Liver (tissue), 9 donors: ENCODE results near the gene NOL4L. TPM values are rescaled to one million over a fixed set of nuclear protein-coding genes. Genes with fewer than 3 reads are reported as not detected.

Source experiments
- DNase-seq: peaks from one replicate; pipeline ENCODE4 v3.0.0-alpha.2; 2017; ENCODE audit warnings: low spot score
- H3K27ac ChIP-seq, 2 donors: one replicate each; pipeline ENCODE4 v1.7.0; 2013; ENCODE audit warnings: inconsistent platforms in 2 of 2, low read length in 2 of 2, control low read depth in 1 of 2, low read depth in 1 of 2, mild to moderate bottlenecking in 1 of 2
- H3K27me3 ChIP-seq, 4 donors: one replicate each; pipeline versions ENCODE4 v1.6.1 to v1.7.0; 2013; ENCODE audit warnings: low read length in 3 of 4, inconsistent platforms in 1 of 4, mild to moderate bottlenecking in 1 of 4, moderate library complexity in 1 of 4; ENCODE audit not compliant: control insufficient read depth in 4 of 4, insufficient read depth in 4 of 4
- H3K36me3 ChIP-seq, 4 donors: one replicate each; pipeline versions ENCODE4 v1.6.1 to v1.7.0; 2013; ENCODE audit warnings: low read length in 3 of 4, mild to moderate bottlenecking in 3 of 4, low read depth in 1 of 4, moderate library complexity in 1 of 4; ENCODE audit not compliant: control insufficient read depth in 4 of 4, insufficient read depth in 3 of 4
- H3K4me1 ChIP-seq, 4 donors: one replicate each; pipeline versions ENCODE4 v1.6.1 to v1.7.0; 2013; ENCODE audit warnings: low read length in 3 of 4, mild to moderate bottlenecking in 3 of 4, moderate library complexity in 1 of 4; ENCODE audit not compliant: control insufficient read depth in 4 of 4, insufficient read depth in 4 of 4
- H3K4me3 ChIP-seq, 3 donors: one replicate each; pipeline versions ENCODE4 v1.6.1 to v1.7.0; 2013; ENCODE audit warnings: low read length in 3 of 3, control low read depth in 1 of 3, low read depth in 1 of 3, mild to moderate bottlenecking in 1 of 3
- H3K9ac ChIP-seq, 2 donors: one replicate each; pipeline ENCODE4 v1.7.0; 2013; ENCODE audit warnings: low read length in 2 of 2, mild to moderate bottlenecking in 2 of 2, moderate library complexity in 2 of 2, control low read depth in 1 of 2, low read depth in 1 of 2
- H3K9me3 ChIP-seq, 4 donors: one replicate each; pipeline versions ENCODE4 v1.6.1 to v1.7.0; 2013; ENCODE audit warnings: low read length in 3 of 4; ENCODE audit not compliant: control insufficient read depth in 4 of 4
- EGR1 ChIP-seq, 2 donors: IDR thresholded peaks; 2 replicates each; pipeline ENCODE4 v1.6.1; 2016 to 2018; ENCODE audit warnings: antibody characterized with exemption in 2 of 2, low read depth in 2 of 2
- FOXA1 ChIP-seq: IDR thresholded peaks from 2 replicates; pipeline ENCODE4 v1.6.1; 2016; ENCODE audit warnings: antibody characterized with exemption
- FOXA2 ChIP-seq: IDR thresholded peaks from 2 replicates; pipeline ENCODE4 v1.6.1; 2016; ENCODE audit warnings: antibody characterized with exemption
- GABPA ChIP-seq, 2 donors: IDR thresholded peaks in 1 of 2; conservative IDR thresholded peaks in 1 of 2; 2 replicates each; pipeline ENCODE4 v1.6.1; 2016; ENCODE audit warnings: antibody characterized with exemption in 2 of 2, mild to moderate bottlenecking in 1 of 2, moderate library complexity in 1 of 2
- HNF4A ChIP-seq, 2 donors: conservative IDR thresholded peaks; 2 replicates each; pipeline ENCODE4 v1.6.1; 2016; ENCODE audit warnings: antibody characterized with exemption in 2 of 2, mild to moderate bottlenecking in 2 of 2
- HNF4G ChIP-seq: IDR thresholded peaks from 2 replicates; pipeline ENCODE4 v1.6.1; 2016; ENCODE audit warnings: antibody characterized with exemption
- JUND ChIP-seq, 2 donors: IDR thresholded peaks; 2 replicates each; pipeline ENCODE4 v1.6.1; 2016; ENCODE audit warnings: antibody characterized with exemption in 2 of 2
- NR2F2 ChIP-seq: IDR thresholded peaks from 2 replicates; pipeline ENCODE4 v1.6.1; 2016; ENCODE audit warnings: antibody characterized with exemption
- RAD21 ChIP-seq, 2 donors: IDR thresholded peaks; 2 replicates each; pipeline ENCODE4 v1.6.1; 2016; ENCODE audit warnings: antibody characterized with exemption in 2 of 2, mild to moderate bottlenecking in 2 of 2
- RXRA ChIP-seq, 2 donors: IDR thresholded peaks; 2 replicates each; pipeline ENCODE4 v1.6.1; 2017 to 2018; ENCODE audit warnings: antibody characterized with exemption in 2 of 2, mild to moderate bottlenecking in 1 of 2
- SP1 ChIP-seq: IDR thresholded peaks from 2 replicates; pipeline ENCODE4 v1.6.1; 2018; ENCODE audit warnings: antibody characterized with exemption, mild to moderate bottlenecking
- TAF1 ChIP-seq: conservative IDR thresholded peaks from 2 replicates; pipeline ENCODE4 v1.6.1; 2016; ENCODE audit warnings: antibody characterized with exemption, mild to moderate bottlenecking
- YY1 ChIP-seq: IDR thresholded peaks from 2 replicates; pipeline ENCODE4 v1.6.1; 2016; ENCODE audit warnings: antibody characterized with exemption, mild to moderate bottlenecking
- WGBS: extraction: QIAGEN DNeasy Blood & Tissue Kit; methylation state at CpG from one replicate; pipeline ENCODE4 v1.1.7; 2013; 5-methylcytosine and 5-hydroxymethylcytosine counted together
- polyA plus RNA-seq, 2 donors: library from polyadenylated mRNA; stranded (reverse) in 1 of 2; unstranded in 1 of 2; fragments of 200-250 nt in 1 of 2; fragments of >200 nt in 1 of 2; fragmentation: Nextera tagmentation in 1 of 2; extraction: Ambion mirVana in 1 of 2; gene quantifications; one replicate each; pipeline versions ENCODE4 v1.2.1 to v1.2.3, GENCODE V29; 2013 to 2015
- total RNA-seq, 2 donors: library from RNA; depleted of rRNA; stranded (reverse); fragments of >200 nt; gene quantifications; one replicate each; pipeline ENCODE4 v1.2.3, GENCODE V29; 2014
- TF ChIP-seq, protein P1 (sequence below): IDR thresholded peaks from 2 replicates; pipeline ENCODE4 v1.6.1; 2016; ENCODE audit warnings: antibody characterized with exemption
- TF ChIP-seq, protein P2 (sequence below): IDR thresholded peaks from 2 replicates; pipeline ENCODE4 v1.6.1; 2016; ENCODE audit warnings: antibody characterized with exemption, mild to moderate bottlenecking
- TF ChIP-seq, protein P3 (sequence below): fragments of 150-350 bp; IDR thresholded peaks from 2 replicates; pipeline ENCODE4 v1.5.1; 2017; ENCODE audit warnings: improper control_type of control experiment, low read depth, low read length; ENCODE audit not compliant: missing input control
- TF ChIP-seq, protein P4 (sequence below): IDR thresholded peaks from 2 replicates; pipeline ENCODE4 v1.6.1; 2016; ENCODE audit warnings: antibody characterized with exemption
- TF ChIP-seq, protein P5 (sequence below): IDR thresholded peaks from 2 replicates; pipeline ENCODE4 v1.6.1; 2016; ENCODE audit warnings: antibody characterized with exemption
- donor health status: healthy.
- donor health status: healthy.
- donor health status: healthy.
- donor health status: healthy.
- donor health status: healthy.

The NOL4L gene
- total and polyA plus RNA-seq, 4 donors: 2.2 to 6.8 (median 4.3) TPM

DNA sequence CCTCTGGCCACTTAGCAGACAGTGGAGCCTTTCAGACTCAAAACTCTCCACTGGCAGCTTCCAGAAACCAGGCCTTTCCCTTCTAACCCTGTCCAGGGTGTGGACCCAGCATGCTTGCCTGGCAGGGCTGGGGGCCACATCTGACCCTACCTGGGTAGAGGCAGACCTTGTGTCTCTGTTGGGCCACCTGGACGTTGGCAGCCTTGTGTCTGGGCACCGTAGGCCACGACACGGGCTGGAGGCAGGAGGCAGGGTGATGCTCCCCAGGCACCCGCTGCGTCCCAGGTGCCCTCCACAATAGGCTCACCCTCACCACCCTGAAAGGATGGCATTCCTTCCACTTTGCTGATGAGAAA is 67.6 kb downstream of the NOL4L start:
- H3K4me3 ChIP-seq: no peak overlapping the region
- WGBS: 77% methylated on average over 6 of the region's 6 CpGs
- H3K27me3 ChIP-seq: no peaks in the 10 kb centered on the region
- H3K27ac ChIP-seq: no peak overlapping the region
- TF ChIP-seq, protein P1, sequence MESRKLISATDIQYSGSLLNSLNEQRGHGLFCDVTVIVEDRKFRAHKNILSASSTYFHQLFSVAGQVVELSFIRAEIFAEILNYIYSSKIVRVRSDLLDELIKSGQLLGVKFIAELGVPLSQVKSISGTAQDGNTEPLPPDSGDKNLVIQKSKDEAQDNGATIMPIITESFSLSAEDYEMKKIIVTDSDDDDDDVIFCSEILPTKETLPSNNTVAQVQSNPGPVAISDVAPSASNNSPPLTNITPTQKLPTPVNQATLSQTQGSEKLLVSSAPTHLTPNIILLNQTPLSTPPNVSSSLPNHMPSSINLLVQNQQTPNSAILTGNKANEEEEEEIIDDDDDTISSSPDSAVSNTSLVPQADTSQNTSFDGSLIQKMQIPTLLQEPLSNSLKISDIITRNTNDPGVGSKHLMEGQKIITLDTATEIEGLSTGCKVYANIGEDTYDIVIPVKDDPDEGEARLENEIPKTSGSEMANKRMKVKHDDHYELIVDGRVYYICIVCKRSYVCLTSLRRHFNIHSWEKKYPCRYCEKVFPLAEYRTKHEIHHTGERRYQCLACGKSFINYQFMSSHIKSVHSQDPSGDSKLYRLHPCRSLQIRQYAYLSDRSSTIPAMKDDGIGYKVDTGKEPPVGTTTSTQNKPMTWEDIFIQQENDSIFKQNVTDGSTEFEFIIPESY: no peak
- TF ChIP-seq RAD21 (IDR thresholded peaks at IDR 0.05) (no peak), EGR1 (IDR thresholded peaks at IDR 0.05; ENCODE audit: low read depth in 2 of 2) (no peak), GABPA (IDR thresholded peaks at IDR 0.05 in 1 of 2, conservative IDR thresholded peaks at IDR 0.05 in 1 of 2) (no peak), FOXA1 (no peak), HNF4A (conservative IDR thresholded peaks at IDR 0.05) (no peak), NR2F2 (no peak), HNF4G (no peak), SP1 (no peak), RXRA (IDR thresholded peaks at IDR 0.05) (no peak), TAF1 (no peak), JUND (IDR thresholded peaks at IDR 0.05) (no peak), FOXA2 (no peak), YY1 (no peak)
- TF ChIP-seq, protein P2, sequence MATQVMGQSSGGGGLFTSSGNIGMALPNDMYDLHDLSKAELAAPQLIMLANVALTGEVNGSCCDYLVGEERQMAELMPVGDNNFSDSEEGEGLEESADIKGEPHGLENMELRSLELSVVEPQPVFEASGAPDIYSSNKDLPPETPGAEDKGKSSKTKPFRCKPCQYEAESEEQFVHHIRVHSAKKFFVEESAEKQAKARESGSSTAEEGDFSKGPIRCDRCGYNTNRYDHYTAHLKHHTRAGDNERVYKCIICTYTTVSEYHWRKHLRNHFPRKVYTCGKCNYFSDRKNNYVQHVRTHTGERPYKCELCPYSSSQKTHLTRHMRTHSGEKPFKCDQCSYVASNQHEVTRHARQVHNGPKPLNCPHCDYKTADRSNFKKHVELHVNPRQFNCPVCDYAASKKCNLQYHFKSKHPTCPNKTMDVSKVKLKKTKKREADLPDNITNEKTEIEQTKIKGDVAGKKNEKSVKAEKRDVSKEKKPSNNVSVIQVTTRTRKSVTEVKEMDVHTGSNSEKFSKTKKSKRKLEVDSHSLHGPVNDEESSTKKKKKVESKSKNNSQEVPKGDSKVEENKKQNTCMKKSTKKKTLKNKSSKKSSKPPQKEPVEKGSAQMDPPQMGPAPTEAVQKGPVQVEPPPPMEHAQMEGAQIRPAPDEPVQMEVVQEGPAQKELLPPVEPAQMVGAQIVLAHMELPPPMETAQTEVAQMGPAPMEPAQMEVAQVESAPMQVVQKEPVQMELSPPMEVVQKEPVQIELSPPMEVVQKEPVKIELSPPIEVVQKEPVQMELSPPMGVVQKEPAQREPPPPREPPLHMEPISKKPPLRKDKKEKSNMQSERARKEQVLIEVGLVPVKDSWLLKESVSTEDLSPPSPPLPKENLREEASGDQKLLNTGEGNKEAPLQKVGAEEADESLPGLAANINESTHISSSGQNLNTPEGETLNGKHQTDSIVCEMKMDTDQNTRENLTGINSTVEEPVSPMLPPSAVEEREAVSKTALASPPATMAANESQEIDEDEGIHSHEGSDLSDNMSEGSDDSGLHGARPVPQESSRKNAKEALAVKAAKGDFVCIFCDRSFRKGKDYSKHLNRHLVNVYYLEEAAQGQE: no peak
- TF ChIP-seq, protein P3, sequence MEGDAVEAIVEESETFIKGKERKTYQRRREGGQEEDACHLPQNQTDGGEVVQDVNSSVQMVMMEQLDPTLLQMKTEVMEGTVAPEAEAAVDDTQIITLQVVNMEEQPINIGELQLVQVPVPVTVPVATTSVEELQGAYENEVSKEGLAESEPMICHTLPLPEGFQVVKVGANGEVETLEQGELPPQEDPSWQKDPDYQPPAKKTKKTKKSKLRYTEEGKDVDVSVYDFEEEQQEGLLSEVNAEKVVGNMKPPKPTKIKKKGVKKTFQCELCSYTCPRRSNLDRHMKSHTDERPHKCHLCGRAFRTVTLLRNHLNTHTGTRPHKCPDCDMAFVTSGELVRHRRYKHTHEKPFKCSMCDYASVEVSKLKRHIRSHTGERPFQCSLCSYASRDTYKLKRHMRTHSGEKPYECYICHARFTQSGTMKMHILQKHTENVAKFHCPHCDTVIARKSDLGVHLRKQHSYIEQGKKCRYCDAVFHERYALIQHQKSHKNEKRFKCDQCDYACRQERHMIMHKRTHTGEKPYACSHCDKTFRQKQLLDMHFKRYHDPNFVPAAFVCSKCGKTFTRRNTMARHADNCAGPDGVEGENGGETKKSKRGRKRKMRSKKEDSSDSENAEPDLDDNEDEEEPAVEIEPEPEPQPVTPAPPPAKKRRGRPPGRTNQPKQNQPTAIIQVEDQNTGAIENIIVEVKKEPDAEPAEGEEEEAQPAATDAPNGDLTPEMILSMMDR: no peak
- TF ChIP-seq, protein P4, sequence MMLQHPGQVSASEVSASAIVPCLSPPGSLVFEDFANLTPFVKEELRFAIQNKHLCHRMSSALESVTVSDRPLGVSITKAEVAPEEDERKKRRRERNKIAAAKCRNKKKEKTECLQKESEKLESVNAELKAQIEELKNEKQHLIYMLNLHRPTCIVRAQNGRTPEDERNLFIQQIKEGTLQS: no peak
- TF ChIP-seq, protein P5, sequence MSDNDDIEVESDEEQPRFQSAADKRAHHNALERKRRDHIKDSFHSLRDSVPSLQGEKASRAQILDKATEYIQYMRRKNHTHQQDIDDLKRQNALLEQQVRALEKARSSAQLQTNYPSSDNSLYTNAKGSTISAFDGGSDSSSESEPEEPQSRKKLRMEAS: no peak
- no peaks in the 10 kb centered on the region for H3K36me3 ChIP-seq
- peaks cover 12 to 40% (median 29%) of the 10 kb centered on the region in 4 donors for H3K4me1 ChIP-seq
- no peak overlapping the region for H3K9ac ChIP-seq
- H3K9me3 ChIP-seq: no peaks in the 10 kb centered on the region
- no peak for DNase-seq
